G401.6 (cell line): ENCODE data around the gene CSH1.
"Not testable (repeated sequence)": the region's sequence is repeated elsewhere in the genome, so short reads cannot be mapped to it uniquely, and the experiment has no call there.

Experiments used
- FAIRE-seq: peaks from 2 replicates; lab custom pipeline; 2012; peaks lifted over from hg19 to GRCh38; lab: Jason Lieb, UNC

CSH1 gene

GRCh38 chr17:63901971-63902370, 5.6 kb upstream of the CSH1 start:
- not testable (repeated sequence) for FAIRE-seq

- FAIRE-seq: not testable (repeated sequence)
Measured at GRCh38 chr17:63898899-63899798, 2.8 kb upstream of the CSH1 start.

GRCh38 chr17:63894821-63895220, 1.6 kb downstream of the CSH1 start:
- not testable (repeated sequence) for FAIRE-seq

GRCh38 chr17:63894021-63894420, 2.4 kb downstream of the CSH1 start:
- not testable (repeated sequence) for FAIRE-seq

GRCh38 chr17:63892316-63893037, 3.9 kb downstream of the CSH1 start:
- not testable (repeated sequence) for FAIRE-seq

GRCh38 chr17:63889026-63889848, 7.1 kb downstream of the CSH1 start:
- peak; percentile 8 for FAIRE-seq

GRCh38 chr17:63885119-63885518, 11.3 kb downstream of the CSH1 start:
- not testable (repeated sequence) for FAIRE-seq

GRCh38 chr17:63882626-63883126, 13.7 kb downstream of the CSH1 start:
- FAIRE-seq: not testable (repeated sequence)

GRCh38 chr17:63881935-63882601, 14.3 kb downstream of the CSH1 start, which contains the start of gene GH2:
Gene GH2 (minus strand): TSS chr17:63881944. CDS start chr17:63881801, 143 bp downstream.
- FAIRE-seq: no peak

GRCh38 chr17:63881337-63881736, 15.0 kb downstream of the CSH1 start:
- FAIRE-seq: not testable (repeated sequence)

GRCh38 chr17:63880706-63881105, 15.7 kb downstream of the CSH1 start:
- FAIRE-seq: no peak

- not testable (repeated sequence) for FAIRE-seq
Measured at GRCh38 chr17:63878413-63878812, 18.0 kb downstream of the CSH1 start.

GRCh38 chr17:63874693-63875092, 21.7 kb downstream of the CSH1 start:
- not testable (repeated sequence) for FAIRE-seq

- not testable (repeated sequence) for FAIRE-seq
Measured at GRCh38 chr17:63874061-63874626, 22.2 kb downstream of the CSH1 start.

GRCh38 chr17:63873577-63873976, 22.8 kb downstream of the CSH1 start, which contains the start of gene CSH2:
Gene CSH2 (minus strand): TSS chr17:63873677. CDS start chr17:63873614, 63 bp downstream.
- FAIRE-seq: not testable (repeated sequence)

GRCh38 chr17:63871646-63872365, 24.6 kb downstream of the CSH1 start:
- not testable (repeated sequence) for FAIRE-seq

- not testable (repeated sequence) for FAIRE-seq
Measured at GRCh38 chr17:63870292-63870665, 26.1 kb downstream of the CSH1 start.

- FAIRE-seq: not testable (repeated sequence)
Measured at GRCh38 chr17:63869491-63870291, 26.7 kb downstream of the CSH1 start.

GRCh38 chr17:63866625-63867024, 29.7 kb downstream of the CSH1 start:
- not testable (repeated sequence) for FAIRE-seq
